D721Med (cell line): Measurements from ENCODE around the gene PLEKHM3.

Source experiments
- DNase-seq: peaks from one replicate; pipeline ENCODE4 v3.0.0; 2011; ENCODE audit warnings: low spot score; ENCODE audit not compliant: insufficient read length
- FAIRE-seq: peaks from 2 replicates; lab custom pipeline; 2011; peaks lifted over from hg19 to GRCh38; lab: Jason Lieb, UNC
- CTCF ChIP-seq: IDR thresholded peaks from 2 replicates; pipeline ENCODE4 v1.5.1; 2012; ENCODE audit warnings: mild to moderate bottlenecking, control low read depth; ENCODE audit not compliant: insufficient read depth; ENCODE audit errors: missing control alignments

The PLEKHM3 gene

DNA sequence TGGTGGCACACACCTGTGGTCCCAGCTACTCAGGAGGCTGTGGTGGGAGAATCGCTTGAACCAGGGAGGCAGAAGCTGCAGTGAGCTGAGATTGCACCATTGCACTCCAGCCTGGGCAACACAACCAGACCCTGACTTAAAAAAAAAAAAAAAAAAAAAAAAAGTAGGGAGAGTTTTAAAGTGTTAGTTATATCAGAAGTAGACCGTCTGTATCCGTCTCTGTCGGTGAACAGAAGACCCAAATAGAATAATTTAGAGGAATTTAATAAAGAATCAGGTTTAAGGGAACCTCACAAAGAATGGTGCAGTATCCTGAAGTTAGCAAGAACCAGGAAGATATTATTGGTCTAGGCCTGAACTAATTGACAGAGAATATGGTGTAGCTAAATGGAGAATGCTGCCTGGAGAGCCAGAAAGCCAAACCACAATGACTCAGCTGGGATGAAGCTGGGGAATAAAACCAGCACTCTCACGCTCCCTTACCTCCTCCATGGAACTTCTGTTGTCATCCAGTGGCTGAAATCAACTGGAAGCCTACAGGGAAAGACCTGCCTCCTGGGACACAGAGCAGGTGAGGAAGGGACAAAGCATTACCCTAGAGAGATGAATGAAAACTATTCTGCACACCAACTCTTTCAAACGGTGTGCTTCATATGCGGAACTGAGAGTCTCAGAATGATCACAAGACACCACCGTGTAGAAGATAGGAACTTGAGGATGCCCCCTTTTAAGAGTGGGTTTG lies 39.1 kb upstream of the PLEKHM3 start:
- TF ChIP-seq CTCF, result no peak
- FAIRE-seq (no peak), DNase-seq (no peak)

- FAIRE-seq, result no peak
- DNase-seq, result no peak
- no peak for TF ChIP-seq CTCF
Observed at GRCh38 chr2:208062961-208063360, 37.6 kb upstream of the PLEKHM3 start.

GRCh38 chr2:208062113-208062512 lies 36.8 kb upstream of the PLEKHM3 start:
- no peak for DNase-seq

DNA sequence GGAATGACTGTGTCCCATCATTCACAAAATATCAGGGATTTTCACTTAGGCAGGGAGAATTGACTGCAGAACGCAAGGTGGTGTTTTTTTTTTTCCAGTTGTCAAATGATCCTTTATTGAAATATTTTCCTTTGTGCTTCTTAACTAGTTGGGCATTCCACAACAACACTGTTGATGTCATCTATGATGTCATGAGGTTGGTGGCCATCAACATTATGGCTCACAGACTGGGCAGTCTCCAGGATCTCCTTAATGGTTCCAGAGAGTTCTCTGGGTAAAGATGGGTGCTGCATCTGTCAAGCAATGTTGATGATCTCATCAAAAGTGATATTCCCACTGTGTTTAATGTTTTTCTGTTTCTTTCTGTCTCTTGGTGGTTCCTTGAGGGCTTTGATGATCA lies 31.8 kb upstream of the PLEKHM3 start:
- no peak for TF ChIP-seq CTCF
- no peak for FAIRE-seq

More at GRCh38 chr2:208062113-208062512, 36.8 kb upstream of the PLEKHM3 start:
- TF ChIP-seq CTCF, result peak; percentile 50
- FAIRE-seq, result no peak

DNA sequence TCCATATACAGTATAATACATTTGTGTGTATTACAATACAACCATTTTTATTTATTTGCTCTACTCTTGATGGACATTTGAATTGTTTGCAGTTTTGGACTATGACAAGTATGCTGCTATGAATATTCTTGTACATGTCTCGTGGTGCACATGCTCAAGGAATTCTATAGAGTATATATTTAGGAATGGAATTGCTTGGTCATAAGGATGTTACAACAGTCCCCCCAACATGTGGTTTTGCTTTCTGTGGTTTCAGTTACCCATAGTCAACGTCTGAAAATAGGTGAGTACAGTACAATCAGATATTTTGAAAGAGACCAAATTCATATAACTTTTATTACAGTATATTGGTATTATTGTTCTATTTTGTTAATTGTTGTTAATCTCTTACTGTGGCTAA lies 24.1 kb upstream of the PLEKHM3 start:
- TF ChIP-seq CTCF, result no peak
- no peak for DNase-seq
- FAIRE-seq, result no peak

More for the DNA sequence above, 31.8 kb upstream of the PLEKHM3 start:
- no peak for DNase-seq

DNA sequence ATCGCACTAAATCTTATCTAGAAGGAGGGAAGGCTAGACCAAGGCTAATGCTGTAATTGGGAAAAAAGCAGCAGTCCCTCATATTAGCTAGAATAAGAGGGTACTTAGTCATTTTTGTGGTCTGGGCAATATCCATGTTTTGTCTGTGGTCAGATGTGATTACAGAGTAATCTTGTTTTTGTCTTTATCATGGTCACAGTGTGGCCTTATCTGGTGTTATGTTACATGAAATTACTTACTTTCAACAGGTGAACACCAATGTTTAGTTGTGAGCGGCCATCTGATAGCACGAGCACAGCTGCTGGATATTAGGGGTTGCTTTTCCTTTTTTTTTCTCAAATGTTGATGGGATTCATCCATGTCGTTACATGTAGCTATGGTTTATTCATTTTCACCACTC lies 23.7 kb upstream of the PLEKHM3 start:
- FAIRE-seq (no peak), DNase-seq (no peak)
- TF ChIP-seq CTCF, result no peak

DNA sequence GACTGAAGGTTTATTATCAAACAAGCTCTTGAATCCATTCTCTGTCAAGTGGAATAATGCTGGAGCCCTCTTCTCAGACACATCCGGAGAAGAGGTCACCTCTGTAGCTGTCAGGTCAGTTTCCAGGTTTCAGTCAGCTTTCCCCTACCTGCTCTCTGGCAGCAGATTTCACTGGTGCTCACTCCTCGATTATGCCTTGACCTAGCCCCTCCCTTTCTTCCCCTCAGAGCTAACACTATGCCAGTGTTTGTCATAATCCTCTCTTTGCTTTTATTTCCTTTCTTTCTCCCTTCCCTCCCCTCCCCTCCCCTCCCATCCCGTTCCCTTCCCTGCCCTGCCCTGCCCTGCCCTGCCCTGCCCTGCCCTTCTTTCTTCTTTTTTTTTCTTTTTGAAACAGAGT lies 22.5 kb upstream of the PLEKHM3 start:
- FAIRE-seq, result no peak
- DNase-seq, result no peak
- TF ChIP-seq CTCF, result no peak
